Right renal cortex interstitium (tissue), 3 donors: ENCODE measurements around the gene GNL2. TPM values are rescaled to one million over a fixed set of nuclear protein-coding genes. Genes with fewer than 3 reads are reported as not detected.
"Not testable (repeated sequence)": the region's sequence is repeated elsewhere in the genome, so short reads cannot be mapped to it uniquely, and the experiment has no call there.

ENCODE experiments used
- DNase-seq, 3 donors: peaks; one replicate each; pipeline ENCODE4 v3.0.0-alpha.2; 2013; ENCODE audit warnings: low read depth in 3 of 3, low spot score in 2 of 3
- polyA plus RNA-seq, 3 donors: library from polyadenylated mRNA; unstranded; fragments of 120-200 nt; gene quantifications; one replicate each; pipeline ENCODE4 v1.2.1, GENCODE V29; 2013; ENCODE audit not compliant: insufficient read length in 3 of 3

Gene GNL2
- polyA plus RNA-seq, 3 donors: 79.7 to 90.0 (median 85.8) TPM

DNA sequence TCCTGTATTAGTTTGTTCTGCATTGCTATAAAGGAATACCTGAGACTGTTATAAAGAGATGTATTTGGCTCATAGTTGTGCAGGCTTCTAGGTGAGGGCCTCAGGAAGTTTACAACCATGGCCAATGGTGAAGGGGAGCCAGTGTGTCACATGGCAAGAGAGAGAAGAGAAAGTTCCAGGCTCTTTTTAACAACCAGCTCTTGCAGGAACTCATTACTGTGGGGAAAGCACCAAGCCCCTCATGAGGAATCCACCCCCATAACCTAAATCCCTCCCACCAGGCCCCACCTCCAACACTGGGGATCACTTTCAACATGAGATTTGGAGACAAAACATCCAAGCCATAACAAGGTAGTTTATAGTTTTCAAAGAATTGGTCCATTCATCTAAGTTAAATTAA is 76.1 kb downstream of the GNL2 start:
- no peak for DNase-seq

GRCh38 chr1:37518929-37519328 is 76.8 kb downstream of the GNL2 start:
- DNase-seq: not testable (repeated sequence)

DNA sequence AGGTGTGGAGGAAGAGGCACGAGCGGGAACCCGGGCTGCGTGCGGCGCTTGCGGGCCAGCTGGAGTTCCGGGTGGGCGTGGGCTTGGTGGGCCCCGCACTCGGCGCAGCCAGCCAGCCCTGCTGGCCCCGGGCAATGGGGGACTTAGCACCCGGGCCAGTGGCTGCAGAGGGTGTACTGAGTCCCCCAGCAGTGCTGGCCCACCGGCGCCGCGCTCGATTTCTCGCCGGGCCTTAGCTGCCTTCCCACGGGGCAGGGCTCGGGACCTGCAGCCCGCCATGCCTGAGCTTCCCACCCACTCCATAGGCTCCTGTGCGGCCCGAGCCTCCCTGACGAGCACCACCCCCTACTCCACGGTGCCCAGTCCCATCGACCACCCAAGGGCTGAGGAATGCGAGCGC is 77.5 kb downstream of the GNL2 start:
- not testable (repeated sequence) for DNase-seq

- DNase-seq: no peak
Measured at GRCh38 chr1:37517569-37517968, 78.2 kb downstream of the GNL2 start.

Other genes with a start within 250 kb of the GNL2 start
- 1 to 10 TPM; 1.1 to 2.1 (median 1.7) TPM for gene ZC3H12A, start 121.4 kb downstream of the GNL2 start, polyA plus RNA-seq
- gene MEAF6, start 81.2 kb downstream of the GNL2 start, polyA plus RNA-seq: 100 to 1,000 TPM in 2 of 3 donors, 10 to 100 TPM in 1; 94.2 to 109 (median 102) TPM
- gene SNIP1, start 41.6 kb downstream of the GNL2 start, polyA plus RNA-seq: 10 to 100 TPM; 13.4 to 15.1 (median 13.4) TPM
- gene DNALI1, start 39.0 kb downstream of the GNL2 start, polyA plus RNA-seq: 10 to 100 TPM; 64.4 to 71.2 (median 66.9) TPM
- gene RSPO1, start 39.0 kb upstream of the GNL2 start, polyA plus RNA-seq: 1 to 10 TPM; 4.1 to 6.3 (median 5.6) TPM
- gene CDCA8, start 96.6 kb upstream of the GNL2 start, polyA plus RNA-seq: 10 to 100 TPM; 18.0 to 18.8 (median 18.3) TPM
- gene EPHA10, start 169.2 kb upstream of the GNL2 start, polyA plus RNA-seq: under 1 TPM; 0.06 to 0.11 (median 0.08) TPM
- gene MANEAL, start 197.9 kb upstream of the GNL2 start, polyA plus RNA-seq: 1 to 10 TPM; 3.7 to 4.9 (median 4.7) TPM
- 10 to 100 TPM; 18.0 to 25.1 (median 21.3) TPM for gene C1orf122, start 211.9 kb upstream of the GNL2 start, polyA plus RNA-seq
- 10 to 100 TPM; 13.1 to 14.0 (median 13.4) TPM for gene YRDC, start 212.3 kb upstream of the GNL2 start, polyA plus RNA-seq